Cardiac fibroblast (primary cell): Measurements from ENCODE around the gene SIVA1.

Experiments
- DNase-seq, 2 donors: peaks; one replicate each; pipeline versions ENCODE4 v3.0.0 to v3.0.0-alpha.2; 2010; ENCODE audit warnings: low read depth in 2 of 2
- H3K4me3 ChIP-seq, 2 donors: replicated peaks in 1 of 2; 1 replicate in 1 of 2; 2 replicates in 1 of 2; pipeline ENCODE4 v1.5.1; 2011; ENCODE audit warnings: low read depth in 2 of 2, low read length in 2 of 2, mild to moderate bottlenecking in 2 of 2, moderate library complexity in 1 of 2
- CTCF ChIP-seq: IDR thresholded peaks from one replicate; pipeline ENCODE4 v1.5.1; 2011; ENCODE audit warnings: low read depth, mild to moderate bottlenecking, low read length, inconsistent platforms

The SIVA1 gene

GRCh38 chr14:104741108-104741802 is 11.7 kb upstream of the SIVA1 start:
- TF ChIP-seq CTCF = no peak
- H3K4me3 ChIP-seq = no peak overlapping the region
- DNase-seq = no peak

GRCh38 chr14:104741803-104742251 is 11.1 kb upstream of the SIVA1 start:
- TF ChIP-seq CTCF = no peak
- H3K4me3 ChIP-seq = no peak overlapping the region
- no peak for DNase-seq

GRCh38 chr14:104742586-104743455 is 10.1 kb upstream of the SIVA1 start:
- H3K4me3 ChIP-seq = no peak overlapping the region
- no peak for TF ChIP-seq CTCF
- DNase-seq = no peak

- TF ChIP-seq CTCF = no peak
- DNase-seq = no peak
- no peak overlapping the region for H3K4me3 ChIP-seq
Observed at GRCh38 chr14:104743461-104744380, 9.2 kb upstream of the SIVA1 start.

GRCh38 chr14:104744484-104744883 is 8.5 kb upstream of the SIVA1 start:
- DNase-seq = no peak
- H3K4me3 ChIP-seq = no peak overlapping the region
- TF ChIP-seq CTCF = no peak

- DNase-seq = no peak
- no peak for TF ChIP-seq CTCF
- no peak overlapping the region for H3K4me3 ChIP-seq
Observed at GRCh38 chr14:104745431-104745830, 7.5 kb upstream of the SIVA1 start.
